SU-DHL-6 (cell line): ENCODE measurements around the gene AIG1.

Experiments
- EZH2phosphoT487 ChIP-seq: fragments of 200-600 bp; sonication (generic), shearing (Covaris generic); conservative IDR thresholded peaks from 2 replicates; pipeline ENCODE4 v1.6.1; 2018; ENCODE audit warnings: mild to moderate bottlenecking, antibody characterized with exemption, low read length, moderate library complexity, mixed read lengths
- TF ChIP-seq, protein P1 (sequence below): fragments of 200-600 bp; sonication (generic); IDR thresholded peaks from one replicate; pipeline ENCODE4 v1.5.1; 2017; ENCODE audit warnings: antibody characterized with exemption, mild to moderate bottlenecking, low read length, moderate library complexity; ENCODE audit not compliant: insufficient read depth, poor library complexity, severe bottlenecking

DNA sequence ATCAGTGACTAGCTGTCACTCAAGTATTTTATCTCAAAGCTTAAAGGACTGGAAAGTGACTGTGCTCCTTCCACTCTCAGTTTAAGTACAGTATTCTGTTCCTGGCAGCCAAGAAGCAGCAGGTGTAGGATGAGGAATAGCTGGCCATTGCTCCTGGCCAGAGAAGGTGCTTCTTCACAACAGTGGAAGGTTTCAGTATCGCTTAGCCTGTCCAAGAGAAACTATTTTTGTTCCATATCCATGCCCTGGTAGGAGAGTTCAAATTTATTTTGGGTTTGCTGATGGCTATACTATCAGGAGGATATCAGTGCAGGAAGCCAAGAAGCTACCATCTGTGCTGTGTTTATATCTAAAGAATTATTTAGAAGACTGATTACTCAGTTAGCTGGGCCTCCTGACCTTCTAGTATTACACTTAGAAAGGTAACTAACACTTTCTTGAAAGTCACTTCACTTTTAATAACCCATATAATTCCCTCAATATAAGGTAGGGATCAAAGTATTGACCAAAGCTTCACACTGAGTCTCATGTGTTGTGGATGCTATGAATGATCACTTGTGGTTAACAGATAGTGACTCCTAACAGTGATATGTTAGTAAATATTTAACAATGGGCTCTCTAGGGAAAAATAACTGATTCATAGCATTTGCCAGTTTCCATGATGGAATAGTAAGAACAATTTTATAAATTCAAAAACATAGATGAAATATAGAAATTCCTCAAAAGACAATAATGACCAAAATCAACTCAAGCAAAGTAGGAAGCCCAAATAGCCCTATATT is 99.9 kb downstream of the AIG1 start:
- TF ChIP-seq, protein P1, sequence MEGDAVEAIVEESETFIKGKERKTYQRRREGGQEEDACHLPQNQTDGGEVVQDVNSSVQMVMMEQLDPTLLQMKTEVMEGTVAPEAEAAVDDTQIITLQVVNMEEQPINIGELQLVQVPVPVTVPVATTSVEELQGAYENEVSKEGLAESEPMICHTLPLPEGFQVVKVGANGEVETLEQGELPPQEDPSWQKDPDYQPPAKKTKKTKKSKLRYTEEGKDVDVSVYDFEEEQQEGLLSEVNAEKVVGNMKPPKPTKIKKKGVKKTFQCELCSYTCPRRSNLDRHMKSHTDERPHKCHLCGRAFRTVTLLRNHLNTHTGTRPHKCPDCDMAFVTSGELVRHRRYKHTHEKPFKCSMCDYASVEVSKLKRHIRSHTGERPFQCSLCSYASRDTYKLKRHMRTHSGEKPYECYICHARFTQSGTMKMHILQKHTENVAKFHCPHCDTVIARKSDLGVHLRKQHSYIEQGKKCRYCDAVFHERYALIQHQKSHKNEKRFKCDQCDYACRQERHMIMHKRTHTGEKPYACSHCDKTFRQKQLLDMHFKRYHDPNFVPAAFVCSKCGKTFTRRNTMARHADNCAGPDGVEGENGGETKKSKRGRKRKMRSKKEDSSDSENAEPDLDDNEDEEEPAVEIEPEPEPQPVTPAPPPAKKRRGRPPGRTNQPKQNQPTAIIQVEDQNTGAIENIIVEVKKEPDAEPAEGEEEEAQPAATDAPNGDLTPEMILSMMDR = no peak
- TF ChIP-seq EZH2phosphoT487 = no peak
